Right lobe of liver (tissue), 6 donors: ENCODE measurements around the gene IP6K3. TPM values are rescaled to one million over a fixed set of nuclear protein-coding genes. Genes with fewer than 3 reads are reported as not detected.
A peak's percentile ranks its signal among the peaks of the same experiment; 100 is the strongest.

Experiments used
- ATAC-seq, 4 donors: fragments of 200-7000 bp; cut with Tn5 transposase; one replicate each; pipeline ENCODE4 v1.9.1; 2020; ENCODE audit warnings: mild to moderate bottlenecking in 4 of 4, moderate library complexity in 4 of 4
- DNase-seq, 3 donors: peaks; one replicate each; pipeline ENCODE4 v3.0.0-alpha.2; 2020
- H3K27ac ChIP-seq, 3 donors: fragments of 200-600 bp; one replicate each; pipeline ENCODE4 v1.8.0; 2022
- H3K27me3 ChIP-seq, 2 donors: fragments of 200-600 bp; one replicate each; pipeline ENCODE4 v1.8.0; 2022
- H3K36me3 ChIP-seq, 4 donors: fragments of 200-600 bp; sonication (generic) in 1 of 4; one replicate each; pipeline versions ENCODE4 v1.5.1 to v1.8.0; 2017 to 2022; ENCODE audit warnings: control low read depth in 1 of 4
- H3K4me1 ChIP-seq, 4 donors: fragments of 200-600 bp; sonication (generic) in 1 of 4; one replicate each; pipeline versions ENCODE4 v1.5.1 to v1.8.0; 2017 to 2022; ENCODE audit warnings: control low read depth in 1 of 4
- H3K4me3 ChIP-seq, 3 donors: fragments of 200-600 bp; one replicate each; pipeline ENCODE4 v1.8.0; 2022
- H3K9me3 ChIP-seq, 4 donors: fragments of 200-600 bp; sonication (generic) in 1 of 4; one replicate each; pipeline versions ENCODE4 v1.5.1 to v1.8.0; 2017 to 2022; ENCODE audit warnings: control low read depth in 1 of 4
- POLR2A ChIP-seq: fragments of 450-650 bp; IDR thresholded peaks from one replicate; pipeline ENCODE4 v1.6.1; 2017; ENCODE audit warnings: antibody characterized with exemption, mild to moderate bottlenecking
- WGBS: methylation state at CpG from one replicate; pipeline ENCODE4 v1.1.6; 2018; ENCODE audit warnings: low coverage, low lambda C conversion rate; ENCODE audit not compliant: insufficient coverage; ENCODE audit errors: missing lambda C conversion rate; 5-methylcytosine and 5-hydroxymethylcytosine counted together
- intact Hi-C, 2 donors: fragments of 100-400 bp; cut with DNase I; formaldehyde crosslinking; loops; one replicate each; pipeline versions ENCODE4 v1.11.2 to v1.14.1; 2022
- total RNA-seq, 6 experiments: library from RNA; depleted of rRNA in 2 of 6; stranded (reverse); fragments of >200 nt in 2 of 6; fragmentation: NEBNext Ultra II Directional in 3 of 6; extraction: Animal tissue kit (Norgen Biotek cat#: 25700) in 3 of 6; gene quantifications; one replicate each; pipeline versions ENCODE4 v1.1.0 to v1.2.4, GENCODE V29; 2016 to 2023
- TF ChIP-seq, protein P1 (sequence below), 4 donors: fragments of 200-600 bp in 3 of 4; fragments of 450-650 bp in 1 of 4; IDR thresholded peaks; one replicate each; pipeline versions ENCODE4 v1.5.1 to v1.8.0; 2016 to 2022; ENCODE audit warnings: antibody characterized with exemption in 4 of 4, mild to moderate bottlenecking in 2 of 4
- donor health status: DM: no; HTN: yes; CAD: no.
- donor health status: DM: no; HTN: no; CAD: no.
- donor health status: DM: no; HTN: no; CAD: no.
- donor health status: DM: no; HTN: yes; CAD: no.
- donor health status: DM: no; HTN: yes; CAD: no.

The IP6K3 gene
- total RNA-seq, 6 experiments from 2014 or later = 4.8 to 28.0 (median 9.7) TPM

DNA sequence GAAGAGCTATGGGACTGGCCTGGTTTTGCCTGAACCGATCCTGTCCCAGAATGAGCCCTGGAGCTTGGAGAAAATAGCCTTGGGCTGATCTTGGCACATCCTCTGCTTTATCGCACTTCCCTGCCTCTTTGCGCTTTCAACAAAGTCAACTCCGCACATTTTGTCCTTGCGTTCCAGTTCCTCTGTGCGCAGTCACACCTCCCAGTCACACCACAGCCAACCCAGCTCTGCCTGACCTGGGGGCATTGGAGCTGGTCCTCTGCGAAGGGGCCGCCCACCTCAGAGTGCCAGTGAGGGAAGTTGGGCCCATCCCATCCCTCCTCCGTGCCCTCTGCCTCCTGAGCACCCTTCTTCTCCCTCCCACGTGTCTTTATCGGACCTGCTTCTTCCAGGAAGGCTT lies 18.3 kb downstream of the IP6K3 start:
- no peak overlapping the region for H3K27ac ChIP-seq
- H3K36me3 ChIP-seq = peaks cover 0 to 2% (median 0%) of the 10 kb centered on the region in 4 donors
- TF ChIP-seq, protein P1, sequence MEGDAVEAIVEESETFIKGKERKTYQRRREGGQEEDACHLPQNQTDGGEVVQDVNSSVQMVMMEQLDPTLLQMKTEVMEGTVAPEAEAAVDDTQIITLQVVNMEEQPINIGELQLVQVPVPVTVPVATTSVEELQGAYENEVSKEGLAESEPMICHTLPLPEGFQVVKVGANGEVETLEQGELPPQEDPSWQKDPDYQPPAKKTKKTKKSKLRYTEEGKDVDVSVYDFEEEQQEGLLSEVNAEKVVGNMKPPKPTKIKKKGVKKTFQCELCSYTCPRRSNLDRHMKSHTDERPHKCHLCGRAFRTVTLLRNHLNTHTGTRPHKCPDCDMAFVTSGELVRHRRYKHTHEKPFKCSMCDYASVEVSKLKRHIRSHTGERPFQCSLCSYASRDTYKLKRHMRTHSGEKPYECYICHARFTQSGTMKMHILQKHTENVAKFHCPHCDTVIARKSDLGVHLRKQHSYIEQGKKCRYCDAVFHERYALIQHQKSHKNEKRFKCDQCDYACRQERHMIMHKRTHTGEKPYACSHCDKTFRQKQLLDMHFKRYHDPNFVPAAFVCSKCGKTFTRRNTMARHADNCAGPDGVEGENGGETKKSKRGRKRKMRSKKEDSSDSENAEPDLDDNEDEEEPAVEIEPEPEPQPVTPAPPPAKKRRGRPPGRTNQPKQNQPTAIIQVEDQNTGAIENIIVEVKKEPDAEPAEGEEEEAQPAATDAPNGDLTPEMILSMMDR (IDR thresholded peaks at IDR 0.05) = no peak
- no peak for TF ChIP-seq POLR2A
- no peaks in the 10 kb centered on the region for H3K27me3 ChIP-seq
- DNase-seq (peak in 1 of 3 donors; percentile 66), ATAC-seq (peak in 1 of 4 donors; percentile 29)
- intact Hi-C loops = no loop called here
- WGBS = 92% methylated on average over 4 of the region's 11 CpGs
- H3K9me3 ChIP-seq = no peaks in the 10 kb centered on the region
- peaks cover 0 to 21% (median 0%) of the 10 kb centered on the region in 4 donors for H3K4me1 ChIP-seq
- H3K4me3 ChIP-seq = no peak overlapping the region

DNA sequence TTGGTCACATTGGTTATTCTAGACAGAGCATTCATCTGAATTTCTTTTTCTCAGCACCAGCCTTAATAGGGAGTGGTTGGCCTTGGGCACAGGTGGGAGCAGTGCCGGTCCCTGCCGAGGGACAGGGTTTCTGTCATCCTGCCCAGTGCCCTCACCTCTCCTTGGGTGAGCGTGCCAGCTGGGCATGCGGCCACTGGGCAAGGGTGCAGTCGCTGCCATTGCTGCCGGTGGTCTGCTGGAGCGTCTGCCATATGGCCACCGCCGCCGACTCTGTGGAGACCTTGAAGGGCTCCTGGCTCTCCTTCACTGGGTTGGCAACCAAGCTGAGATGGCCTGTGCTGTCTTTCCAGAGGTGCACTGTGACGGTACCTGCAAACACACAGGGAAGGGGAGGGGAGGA lies 18.8 kb downstream of the IP6K3 start:
- ATAC-seq (peak; percentile 18 to 77 (median 72)), DNase-seq (peak; percentile 71 to 93 (median 82))
- Histone ChIP-seq H3K4me3 (no peak overlapping the region), H3K36me3 (no peaks in the 10 kb centered on the region), H3K27ac (no peak overlapping the region), H3K9me3 (no peaks in the 10 kb centered on the region), H3K27me3 (no peaks in the 10 kb centered on the region), H3K4me1 (peaks cover 0 to 21% (median 0%) of the 10 kb centered on the region in 4 donors)
- no peak for TF ChIP-seq POLR2A
- TF ChIP-seq, protein P1 (IDR thresholded peaks at IDR 0.05) = no peak
- no CpG with 5 or more reads among the region's 11 CpGs for WGBS
- intact Hi-C loops = no loop called here

DNA sequence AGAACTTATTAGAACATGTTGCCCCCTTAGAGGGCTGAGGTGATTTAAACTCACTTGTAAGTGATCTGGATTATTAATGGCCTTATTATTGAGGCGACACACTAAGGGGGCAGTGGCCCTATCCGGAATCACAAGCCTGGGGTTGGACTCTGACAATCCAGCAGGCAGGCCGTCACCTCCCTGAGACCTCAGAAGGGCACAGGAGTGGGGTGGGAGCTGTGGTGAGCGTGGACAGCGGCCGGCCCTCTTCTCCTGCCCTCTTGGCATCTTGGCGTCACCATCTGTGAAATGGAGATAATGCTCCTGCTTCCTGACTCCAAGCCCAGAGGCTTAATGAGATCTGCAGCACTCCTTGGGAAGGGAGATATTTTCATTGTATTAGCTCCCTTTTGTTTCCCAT lies 19.6 kb downstream of the IP6K3 start:
- intact Hi-C loops = no loop called here
- Histone ChIP-seq H3K9me3 (no peaks in the 10 kb centered on the region), H3K27ac (no peak overlapping the region), H3K27me3 (no peaks in the 10 kb centered on the region), H3K4me1 (peaks cover 0 to 21% (median 0%) of the 10 kb centered on the region in 4 donors), H3K4me3 (no peak overlapping the region), H3K36me3 (no peaks in the 10 kb centered on the region)
- ATAC-seq = no peak
- peak in 1 of 3 donors; percentile 19 for DNase-seq
- no peak for TF ChIP-seq POLR2A
- TF ChIP-seq, protein P1 (IDR thresholded peaks at IDR 0.05) = no peak
- WGBS = 100% methylated on average over 2 of the region's 7 CpGs

DNA sequence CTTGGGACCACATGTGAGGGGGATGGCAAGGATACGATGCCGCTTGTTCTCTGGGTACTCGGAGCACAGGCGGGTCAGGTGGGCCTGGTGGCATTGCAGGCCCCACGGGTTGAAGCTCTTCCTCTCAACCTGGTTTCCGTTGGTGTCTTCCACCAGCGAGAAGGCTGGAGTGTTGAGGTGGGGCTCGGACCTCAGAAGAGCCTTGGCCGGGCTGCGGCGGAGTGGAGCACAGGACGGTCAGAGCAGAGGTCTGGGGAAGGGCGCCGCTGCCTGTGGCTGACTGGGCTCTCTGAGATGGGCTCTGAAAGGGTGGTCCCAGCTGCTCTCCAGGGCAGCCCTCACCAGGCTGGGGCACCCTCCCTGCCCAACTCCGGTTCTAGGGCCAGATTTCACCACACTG lies 20.0 kb downstream of the IP6K3 start:
- Histone ChIP-seq H3K4me3 (no peak overlapping the region), H3K9me3 (no peaks in the 10 kb centered on the region), H3K27ac (no peak overlapping the region), H3K4me1 (peaks cover 0 to 20% (median 0%) of the 10 kb centered on the region in 4 donors), H3K36me3 (no peaks in the 10 kb centered on the region), H3K27me3 (no peaks in the 10 kb centered on the region)
- no peak for TF ChIP-seq POLR2A
- TF ChIP-seq, protein P1 (IDR thresholded peaks at IDR 0.05) = no peak
- ATAC-seq (no peak), DNase-seq (peak in 1 of 3 donors; percentile 22)
- intact Hi-C loops = no loop called here
- 93% methylated on average over 8 of the region's 15 CpGs for WGBS
